IMR-90 (cell line): ENCODE measurements around the gene UNC93A. TPM values are rescaled to one million over a fixed set of nuclear protein-coding genes. Genes with fewer than 3 reads are reported as not detected.

Experiments used
- ATAC-seq: fragments of 200-7000 bp; cut with Tn5 transposase; 2 replicates; pipeline ENCODE4 v1.9.1; 2020; ENCODE audit warnings: low read depth, mild to moderate bottlenecking, moderate library complexity
- BruUV-seq: library from RNA; stranded (reverse); fragments of 400-500 nt; replicated peaks from 2 replicates; lab custom pipeline; 2021; lab: Mats Ljungman, UMichigan
- CTCF ChIA-PET: fragments of 300-600 bp; formaldehyde crosslinking; extraction: SDS; loops from one replicate; lab custom pipeline; 2021; ENCODE audit warnings: antibody characterized with exemption; lab: Yijun Ruan, JAX
- POLR2A ChIA-PET: fragments of 300-600 bp; sonication (Branson Sonifier 250); formaldehyde crosslinking; loops from one replicate; lab custom pipeline; 2022; ENCODE audit warnings: antibody characterized with exemption; ENCODE audit not compliant: unreplicated experiment; lab: Charles Lee
- DNase-seq: peaks from one replicate; pipeline ENCODE4 v3.0.0; 2013
- H2AFZ ChIP-seq: replicated peaks from 2 replicates; pipeline ENCODE3; 2013; ENCODE audit warnings: low read length, mild to moderate bottlenecking; ENCODE audit not compliant: poor library complexity
- H2AK5ac ChIP-seq: 2 replicates; pipeline ENCODE4 v1.6.1; 2013; ENCODE audit warnings: low read depth, low read length, inconsistent platforms
- H2AK9ac ChIP-seq: replicated peaks from 2 replicates; pipeline ENCODE3; 2013; ENCODE audit warnings: mild to moderate bottlenecking, low read depth, low read length, moderate library complexity; ENCODE audit not compliant: poor library complexity
- H2BK120ac ChIP-seq: 2 replicates; pipeline ENCODE4 v1.6.1; 2013; ENCODE audit warnings: low read depth, low read length, inconsistent platforms
- H2BK15ac ChIP-seq: 3 replicates; pipeline ENCODE4 v1.6.1; 2013; ENCODE audit warnings: low read depth, low read length, inconsistent platforms
- H2BK20ac ChIP-seq: 2 replicates; pipeline ENCODE4 v1.6.1; 2013; ENCODE audit warnings: low read depth, mild to moderate bottlenecking, inconsistent platforms, low read length, moderate library complexity
- H2BK5ac ChIP-seq: 2 replicates; pipeline ENCODE4 v1.6.1; 2013; ENCODE audit warnings: mild to moderate bottlenecking, low read depth, low read length, inconsistent platforms; ENCODE audit not compliant: poor library complexity, severe bottlenecking
- H3K14ac ChIP-seq: replicated peaks from 2 replicates; pipeline ENCODE4 v1.6.1; 2013; ENCODE audit warnings: low read depth, low read length, inconsistent platforms
- H3K18ac ChIP-seq: 2 replicates; pipeline ENCODE4 v1.6.1; 2013; ENCODE audit warnings: low read depth, low read length, control low read depth
- H3K23ac ChIP-seq: 2 replicates; pipeline ENCODE4 v1.6.1; 2013; ENCODE audit warnings: low read depth, low read length, inconsistent platforms
- H3K27ac ChIP-seq: 2 replicates; pipeline ENCODE4 v1.5.1; 2013; ENCODE audit warnings: mild to moderate bottlenecking, control low read depth, low read length; ENCODE audit not compliant: insufficient read depth
- H3K27me3 ChIP-seq: 2 replicates; pipeline ENCODE4 v1.6.1; 2013; ENCODE audit warnings: low read length; ENCODE audit not compliant: control insufficient read depth, insufficient read depth
- H3K36me3 ChIP-seq: 2 replicates; pipeline ENCODE4 v1.6.1; 2013; ENCODE audit warnings: low read length, mixed read lengths; ENCODE audit not compliant: control insufficient read depth, insufficient read depth
- H3K4ac ChIP-seq: 2 replicates; pipeline ENCODE4 v1.6.1; 2013; ENCODE audit warnings: low read depth, low read length, inconsistent platforms
- H3K4me1 ChIP-seq: 2 replicates; pipeline ENCODE4 v1.6.1; 2013; ENCODE audit warnings: low read length, mixed read lengths; ENCODE audit not compliant: control insufficient read depth, insufficient read depth
- H3K4me2 ChIP-seq: 2 replicates; pipeline ENCODE4 v1.6.1; 2013; ENCODE audit warnings: low read depth, mild to moderate bottlenecking, control low read depth, low read length, moderate library complexity
- H3K4me3 ChIP-seq: 2 replicates; pipeline ENCODE4 v1.5.1; 2013; ENCODE audit warnings: low read depth, mild to moderate bottlenecking, control low read depth, low read length, moderate library complexity; ENCODE audit not compliant: insufficient read depth
- H3K56ac ChIP-seq: 2 replicates; pipeline ENCODE4 v1.6.1; 2013; ENCODE audit warnings: low read length, inconsistent platforms; ENCODE audit not compliant: insufficient read depth; ENCODE audit errors: extremely low read depth
- H3K79me1 ChIP-seq, 2 experiments: 2 replicates each; pipeline ENCODE4 v1.6.1; 2013; ENCODE audit warnings: low read length in 2 of 2, inconsistent platforms in 1 of 2, low read depth in 1 of 2
- H3K9ac ChIP-seq: 2 replicates; pipeline ENCODE4 v1.6.1; 2013; ENCODE audit warnings: low read depth, low read length, control low read depth
- H3K9me1 ChIP-seq: 2 replicates; pipeline ENCODE4 v1.6.1; 2013; ENCODE audit warnings: low read length, inconsistent platforms; ENCODE audit not compliant: insufficient read depth
- H3K9me3 ChIP-seq: 2 replicates; pipeline ENCODE4 v1.6.1; 2013; ENCODE audit warnings: low read length; ENCODE audit not compliant: control insufficient read depth, insufficient read depth
- H4K20me1 ChIP-seq: 2 replicates; pipeline ENCODE4 v1.6.1; 2013; ENCODE audit warnings: low read length, inconsistent platforms; ENCODE audit not compliant: insufficient read depth
- H4K5ac ChIP-seq: 2 replicates; pipeline ENCODE4 v1.6.1; 2013; ENCODE audit warnings: mild to moderate bottlenecking, low read depth, low read length, control low read depth
- H4K8ac ChIP-seq, 2 experiments: 2 replicates each; pipeline ENCODE4 v1.6.1; 2013; ENCODE audit warnings: low read depth in 2 of 2, low read length in 2 of 2, control low read depth in 1 of 2, inconsistent platforms in 1 of 2
- H4K91ac ChIP-seq: 2 replicates; pipeline ENCODE4 v1.6.1; 2013; ENCODE audit warnings: low read depth, low read length, inconsistent platforms; ENCODE audit not compliant: insufficient read depth
- CEBPB ChIP-seq: IDR thresholded peaks from 2 replicates; pipeline ENCODE4 v1.6.1; 2012; ENCODE audit warnings: low read depth, low read length, improper control_type of control experiment
- CTCF ChIP-seq: conservative IDR thresholded peaks from 2 replicates; pipeline ENCODE4 v1.5.1; 2012; ENCODE audit warnings: mild to moderate bottlenecking, low read depth, low read length, improper control_type of control experiment
- ELK1 ChIP-seq: fragments of 150-350 bp; IDR thresholded peaks from 2 replicates; pipeline ENCODE4 v1.6.1; 2016; ENCODE audit warnings: low read depth, mild to moderate bottlenecking, low read length, moderate library complexity, borderline replicate concordance
- FOS ChIP-seq: fragments of 150-350 bp; IDR thresholded peaks from 2 replicates; pipeline ENCODE4 v1.6.1; 2016; ENCODE audit warnings: low read depth, low read length
- MAFK ChIP-seq: IDR thresholded peaks from 2 replicates; pipeline ENCODE4 v1.6.1; 2012; ENCODE audit warnings: low read depth, low read length, improper control_type of control experiment
- MXI1 ChIP-seq: IDR thresholded peaks from 2 replicates; pipeline ENCODE4 v1.6.1; 2012; ENCODE audit warnings: low read depth, mild to moderate bottlenecking, low read length, moderate library complexity, borderline replicate concordance
- NFE2L2 ChIP-seq: fragments of 150-350 bp; IDR thresholded peaks from 2 replicates; pipeline ENCODE4 v1.6.1; 2016; ENCODE audit warnings: low read depth, mild to moderate bottlenecking, low read length
- USF2 ChIP-seq: fragments of 150-350 bp; IDR thresholded peaks from 2 replicates; pipeline ENCODE4 v1.6.1; 2017; ENCODE audit warnings: mild to moderate bottlenecking, antibody characterized with exemption, low read length, low read depth
- WGBS, 2 experiments: methylation state at CpG; one replicate each; pipeline versions ENCODE4 v1.1.5 to v1.1.7; 2013; ENCODE audit warnings: missing lambda C conversion rate in 2 of 2; ENCODE audit not compliant: insufficient read length in 1 of 2; ENCODE audit errors: extremely low coverage in 2 of 2; 5-methylcytosine and 5-hydroxymethylcytosine counted together
- dilution Hi-C: fragments of 300-500 bp; cut with HindIII; formaldehyde crosslinking; loops from one replicate; pipeline ENCODE4 v1.14.3; 2018; ENCODE audit warnings: low sequenced_read_pairs; ENCODE audit not compliant: unreplicated experiment
- in situ Hi-C: fragments of 300-500 bp; cut with MboI; formaldehyde crosslinking; loops from 3 replicates; pipeline ENCODE4 v1.14.3; 2019; ENCODE audit warnings: low sequenced_read_pairs, inconsistent platforms, mixed read lengths
- intact Hi-C: fragments of 100-400 bp; cut with micrococcal nuclease; formaldehyde crosslinking; loops from 2 replicates; pipeline ENCODE4 v1.10.0; 2022
- polyA plus RNA-seq, 3 experiments: library from polyadenylated mRNA; depleted of rRNA; stranded (reverse); fragments of >200 nt; gene quantifications; 2 replicates each; pipeline ENCODE4 v1.2.3, GENCODE V29; 2012; ENCODE audit warnings: low replicate concordance in 1 of 3
- total RNA-seq: library from RNA; depleted of rRNA; stranded (reverse); fragments of >200 nt; gene quantifications from 2 replicates; pipeline ENCODE4 v1.2.3, GENCODE V29; 2012

The UNC93A gene
- total and polyA plus RNA-seq, 2 of the 4 experiments (the other 2 are of a cell fraction), result not detected

GRCh38 chr6:167276772-167277533, 14.2 kb upstream of the UNC93A start:
- no peaks in the 10 kb centered on the region for H3K79me1 ChIP-seq
- CTCF ChIA-PET, result no interaction called here

More at GRCh38 chr6:167276772-167277533, 14.2 kb upstream of the UNC93A start:
- no peak overlapping the region for H2BK20ac ChIP-seq
- H3K9me3 ChIP-seq, result peaks cover 40% of the 10 kb centered on the region
- BruUV-seq, result no TSS peak
- no peaks in the 10 kb centered on the region for H3K9me1 ChIP-seq
- no peak overlapping the region for H2AK5ac ChIP-seq
- POLR2A ChIA-PET, result no interaction called here
- 68% methylated on average over 8 of the region's 13 CpGs; no CpG with 5 or more reads in 1 of the 2 experiments for WGBS, 2 experiments
- H3K4me1 ChIP-seq, result no peaks in the 10 kb centered on the region
- H3K36me3 ChIP-seq, result no peaks in the 10 kb centered on the region
- no peaks in the 10 kb centered on the region for H4K20me1 ChIP-seq
- intact Hi-C loops (no loop called here), in situ Hi-C loops (no loop called here), dilution Hi-C loops (no loop called here)
- H2AFZ ChIP-seq, result no peak overlapping the region
- H2BK120ac ChIP-seq, result no peak overlapping the region
- no peak overlapping the region for H3K23ac ChIP-seq
- no peak overlapping the region for H4K91ac ChIP-seq
- ATAC-seq, result no peak
- H3K4me2 ChIP-seq, result no peak overlapping the region
- H4K8ac ChIP-seq, result no peak overlapping the region
- no peak overlapping the region for H2AK9ac ChIP-seq
- H3K27me3 ChIP-seq, result no peaks in the 10 kb centered on the region
- DNase-seq, result no peak
- no peak overlapping the region for H2BK5ac ChIP-seq
- no peak overlapping the region for H3K27ac ChIP-seq
- H3K18ac ChIP-seq, result no peak overlapping the region
- TF ChIP-seq CEBPB (no peak), ELK1 (no peak), MAFK (no peak), NFE2L2 (no peak), FOS (no peak), CTCF (no peak), MXI1 (no peak), USF2 (no peak)
- no peak overlapping the region for H2BK15ac ChIP-seq
- no peak overlapping the region for H3K4me3 ChIP-seq
- H3K4ac ChIP-seq, result no peak overlapping the region
- no peak overlapping the region for H3K56ac ChIP-seq
- no peak overlapping the region for H4K5ac ChIP-seq
- H3K14ac ChIP-seq, result no peak overlapping the region
- no peak overlapping the region for H3K9ac ChIP-seq
